Type B pancreatic cell (in vitro differentiated cells): Measurements from ENCODE around the gene KREMEN2. TPM values are rescaled to one million over a fixed set of nuclear protein-coding genes. Genes with fewer than 3 reads are reported as not detected.
"Not testable (repeated sequence)": the region's sequence is repeated elsewhere in the genome, so short reads cannot be mapped to it uniquely, and the experiment has no call there.

ENCODE experiments used
- DNase-seq: peaks from one replicate; pipeline ENCODE4 v3.0.0; 2021; ENCODE audit warnings: mixed read lengths; ENCODE audit not compliant: unreplicated experiment; ENCODE audit errors: extremely low spot score
- H3K27ac Mint-ChIP-seq: 2 replicates; pipeline ENCODE4 v1.8.0; 2021; ENCODE audit warnings: mild to moderate bottlenecking, mixed read lengths
- H3K27me3 Mint-ChIP-seq: 2 replicates; pipeline ENCODE4 v1.8.0; 2021; ENCODE audit warnings: mixed read lengths
- H3K36me3 Mint-ChIP-seq: 2 replicates; pipeline ENCODE4 v1.8.0; 2021; ENCODE audit warnings: mixed read lengths
- H3K4me1 Mint-ChIP-seq: one replicate; pipeline ENCODE4 v1.8.0; 2021; ENCODE audit warnings: mixed read lengths; ENCODE audit not compliant: unreplicated experiment
- H3K4me3 Mint-ChIP-seq: 2 replicates; pipeline ENCODE4 v1.8.0; 2021; ENCODE audit warnings: mild to moderate bottlenecking, mixed read lengths
- H3K9me3 Mint-ChIP-seq: 2 replicates; pipeline ENCODE4 v1.8.0; 2021; ENCODE audit warnings: mixed read lengths
- CTCF ChIP-seq: fragments of 200-600 bp; sonication (generic); conservative IDR thresholded peaks from 2 replicates; pipeline ENCODE4 v1.5.0; 2021; ENCODE audit warnings: antibody characterized with exemption, mild to moderate bottlenecking
- total RNA-seq: library from RNA; stranded (reverse); gene quantifications from 2 replicates; pipeline ENCODE4 v1.2.1, GENCODE V29; 2021; ENCODE audit warnings: low replicate concordance

Gene KREMEN2
- total RNA-seq, 1 donor from 2014 or later = 4.5 TPM

GRCh38 chr16:2929693-2930092 lies 34.4 kb upstream of the KREMEN2 start:
- TF ChIP-seq CTCF = no peak
- H3K36me3 Mint-ChIP-seq = no peaks in the 10 kb centered on the region
- H3K9me3 Mint-ChIP-seq = no peaks in the 10 kb centered on the region
- H3K4me3 Mint-ChIP-seq = no peak overlapping the region
- no peak for DNase-seq
- no peaks in the 10 kb centered on the region for H3K27me3 Mint-ChIP-seq
- H3K4me1 Mint-ChIP-seq = peaks cover 14% of the 10 kb centered on the region
- H3K27ac Mint-ChIP-seq = no peak overlapping the region

- no peaks in the 10 kb centered on the region for H3K27me3 Mint-ChIP-seq
- peaks cover 14% of the 10 kb centered on the region for H3K4me1 Mint-ChIP-seq
- no peak for DNase-seq
- H3K27ac Mint-ChIP-seq = no peak overlapping the region
- no peak overlapping the region for H3K4me3 Mint-ChIP-seq
- TF ChIP-seq CTCF = no peak
- no peaks in the 10 kb centered on the region for H3K36me3 Mint-ChIP-seq
- H3K9me3 Mint-ChIP-seq = no peaks in the 10 kb centered on the region
Observed at GRCh38 chr16:2930236-2930635, 33.8 kb upstream of the KREMEN2 start.

GRCh38 chr16:2931231-2931914 lies 32.7 kb upstream of the KREMEN2 start:
- H3K27ac Mint-ChIP-seq, DNase-seq, H3K9me3 Mint-ChIP-seq, H3K27me3 Mint-ChIP-seq, H3K4me1 Mint-ChIP-seq, H3K36me3 Mint-ChIP-seq, H3K4me3 Mint-ChIP-seq: not testable (repeated sequence)

- no peak for TF ChIP-seq CTCF
- Mint-ChIP-seq H3K36me3 (no peaks in the 10 kb centered on the region), H3K27me3 (no peaks in the 10 kb centered on the region), H3K4me3 (no peak overlapping the region), H3K27ac (no peak overlapping the region), H3K4me1 (no peaks in the 10 kb centered on the region), H3K9me3 (no peaks in the 10 kb centered on the region)
- no peak for DNase-seq
Observed at GRCh38 chr16:2933136-2933535, 30.9 kb upstream of the KREMEN2 start.

- Mint-ChIP-seq H3K4me3 (no peak overlapping the region), H3K36me3 (no peaks in the 10 kb centered on the region), H3K4me1 (no peaks in the 10 kb centered on the region), H3K27ac (no peak overlapping the region), H3K9me3 (no peaks in the 10 kb centered on the region), H3K27me3 (no peaks in the 10 kb centered on the region)
- no peak for DNase-seq
- no peak for TF ChIP-seq CTCF
Observed at GRCh38 chr16:2933701-2934100, 30.4 kb upstream of the KREMEN2 start.

- Mint-ChIP-seq H3K4me1 (no peaks in the 10 kb centered on the region), H3K9me3 (no peaks in the 10 kb centered on the region), H3K27ac (no peak overlapping the region), H3K27me3 (no peaks in the 10 kb centered on the region), H3K36me3 (no peaks in the 10 kb centered on the region), H3K4me3 (no peak overlapping the region)
- TF ChIP-seq CTCF = no peak
- no peak for DNase-seq
Observed at GRCh38 chr16:2934450-2934849, 29.6 kb upstream of the KREMEN2 start.
